Endodermal cell (in vitro differentiated cells): ENCODE measurements around the gene GRN. TPM values are rescaled to one million over a fixed set of nuclear protein-coding genes. Genes with fewer than 3 reads are reported as not detected.

Experiments used
- DNase-seq: peaks from one replicate; pipeline ENCODE4 v3.0.0-alpha.2; 2017
- H3K27ac ChIP-seq: 2 replicates; pipeline ENCODE4 v1.5.1; 2013; ENCODE audit warnings: mild to moderate bottlenecking, low read depth, low read length, moderate library complexity
- H3K27me3 ChIP-seq: 2 replicates; pipeline ENCODE4 v1.6.1; 2013; ENCODE audit warnings: mild to moderate bottlenecking, low read length, moderate library complexity; ENCODE audit not compliant: insufficient read depth, control insufficient read depth, poor library complexity, severe bottlenecking
- H3K36me3 ChIP-seq: 2 replicates; pipeline ENCODE4 v1.7.0; 2013; ENCODE audit warnings: mild to moderate bottlenecking, low read length, moderate library complexity; ENCODE audit not compliant: control insufficient read depth, insufficient read depth
- H3K4me1 ChIP-seq: one replicate; pipeline ENCODE4 v1.7.0; 2013; ENCODE audit warnings: low read length; ENCODE audit not compliant: control insufficient read depth, insufficient read depth
- H3K4me3 ChIP-seq: 2 replicates; pipeline ENCODE4 v1.5.1; 2013; ENCODE audit warnings: mild to moderate bottlenecking, low read length, moderate library complexity
- H3K9ac ChIP-seq: 2 replicates; pipeline ENCODE4 v1.6.1; 2013; ENCODE audit warnings: mild to moderate bottlenecking, low read length, moderate library complexity; ENCODE audit not compliant: poor library complexity, severe bottlenecking; ENCODE audit errors: extremely low read depth
- H3K9me3 ChIP-seq: 2 replicates; pipeline ENCODE4 v1.6.1; 2013; ENCODE audit warnings: mild to moderate bottlenecking, low read length, moderate library complexity; ENCODE audit not compliant: control insufficient read depth
- H3K27ac Mint-ChIP-seq: 2 replicates; pipeline ENCODE4 v1.8.0; 2020; ENCODE audit warnings: mixed read lengths
- H3K27me3 Mint-ChIP-seq: 2 replicates; pipeline ENCODE4 v1.8.0; 2021; ENCODE audit warnings: mild to moderate bottlenecking, mixed read lengths; ENCODE audit not compliant: insufficient read depth
- H3K36me3 Mint-ChIP-seq: 2 replicates; pipeline ENCODE4 v1.8.0; 2020; ENCODE audit warnings: low read depth, mixed read lengths
- H3K4me1 Mint-ChIP-seq: 2 replicates; pipeline ENCODE4 v1.8.0; 2020; ENCODE audit warnings: mixed read lengths
- H3K4me3 Mint-ChIP-seq: 2 replicates; pipeline ENCODE4 v1.8.0; 2020; ENCODE audit warnings: mild to moderate bottlenecking, moderate library complexity, mixed read lengths
- H3K9me3 Mint-ChIP-seq: 2 replicates; pipeline ENCODE4 v1.8.0; 2020; ENCODE audit warnings: mild to moderate bottlenecking, mixed read lengths
- CTCF ChIP-seq: fragments of 200-600 bp; sonication (generic); conservative IDR thresholded peaks from 2 replicates; pipeline ENCODE4 v1.5.0; 2021; ENCODE audit warnings: antibody characterized with exemption, mild to moderate bottlenecking
- WGBS, 2 experiments: methylation state at CpG; one replicate each; pipeline versions ENCODE4 v1.1.5 to v1.1.7; 2013; ENCODE audit warnings: missing lambda C conversion rate in 2 of 2, mixed read lengths in 1 of 2; ENCODE audit not compliant: insufficient coverage in 1 of 2, insufficient read length in 1 of 2; 5-methylcytosine and 5-hydroxymethylcytosine counted together
- total RNA-seq, 2 donors: library from RNA; stranded (reverse); fragmentation: NEBNext Ultra II Directional in 1 of 2; extraction: Animal tissue kit (Norgen Biotek cat#: 25700) in 1 of 2; gene quantifications; 2 replicates in 1 of 2; 3 replicates in 1 of 2; pipeline ENCODE4 v1.2.1, GENCODE V29; 2021

Gene GRN
- total RNA-seq, 2 donors from 2014 or later, result 178 to 205 TPM

GRCh38 chr17:44311562-44312181 is 33.4 kb upstream of the GRN start:
- no peak for DNase-seq
- 97 to 100% methylated on average over 1 to 3 of the region's 5 CpGs for WGBS, 2 experiments
- Mint-ChIP-seq H3K36me3 (no peaks in the 10 kb centered on the region), H3K27me3 (peaks cover 44% of the 10 kb centered on the region), H3K9me3 (no peaks in the 10 kb centered on the region), H3K27ac (no peak overlapping the region), H3K4me1 (peaks cover 20% of the 10 kb centered on the region), H3K4me3 (no peak overlapping the region)
- TF ChIP-seq CTCF, result no peak
- H3K27ac ChIP-seq, result no peak overlapping the region
- no peak overlapping the region for H3K9ac ChIP-seq
- no peaks in the 10 kb centered on the region for H3K36me3 ChIP-seq
- H3K27me3 ChIP-seq, result peaks cover 20% of the 10 kb centered on the region
- H3K9me3 ChIP-seq, result no peaks in the 10 kb centered on the region
- H3K4me3 ChIP-seq, result no peak overlapping the region
- no peaks in the 10 kb centered on the region for H3K4me1 ChIP-seq

GRCh38 chr17:44312396-44313104 is 32.6 kb upstream of the GRN start:
- Mint-ChIP-seq H3K36me3 (no peaks in the 10 kb centered on the region), H3K27ac (no peak overlapping the region), H3K4me3 (no peak overlapping the region), H3K4me1 (peaks cover 16% of the 10 kb centered on the region), H3K9me3 (no peaks in the 10 kb centered on the region), H3K27me3 (peaks cover 38% of the 10 kb centered on the region)
- H3K9ac ChIP-seq, result no peak overlapping the region
- no peak overlapping the region for H3K27ac ChIP-seq
- peaks cover 20% of the 10 kb centered on the region for H3K27me3 ChIP-seq
- WGBS, 2 experiments, result 75 to 81% methylated on average over 8 to 12 of the region's 17 CpGs
- H3K9me3 ChIP-seq, result no peaks in the 10 kb centered on the region
- no peak for DNase-seq
- no peaks in the 10 kb centered on the region for H3K4me1 ChIP-seq
- no peaks in the 10 kb centered on the region for H3K36me3 ChIP-seq
- no peak overlapping the region for H3K4me3 ChIP-seq
- TF ChIP-seq CTCF, result no peak

GRCh38 chr17:44314031-44314430 is 31.1 kb upstream of the GRN start:
- H3K27me3 ChIP-seq, result peaks cover 20% of the 10 kb centered on the region
- H3K9me3 ChIP-seq, result no peaks in the 10 kb centered on the region
- TF ChIP-seq CTCF, result no peak
- 91 to 92% methylated on average over 5 to 7 of the region's 7 CpGs for WGBS, 2 experiments
- Mint-ChIP-seq H3K36me3 (no peaks in the 10 kb centered on the region), H3K9me3 (no peaks in the 10 kb centered on the region), H3K4me1 (peaks cover 14% of the 10 kb centered on the region), H3K27me3 (peaks cover 40% of the 10 kb centered on the region), H3K27ac (no peak overlapping the region), H3K4me3 (peak overlapping the region; percentile 56)
- no peaks in the 10 kb centered on the region for H3K36me3 ChIP-seq
- H3K27ac ChIP-seq, result no peak overlapping the region
- no peaks in the 10 kb centered on the region for H3K4me1 ChIP-seq
- DNase-seq, result no peak
- no peak overlapping the region for H3K9ac ChIP-seq
- no peak overlapping the region for H3K4me3 ChIP-seq
